GM23338 (cell line): ENCODE measurements around the gene PBX3. TPM values are rescaled to one million over a fixed set of nuclear protein-coding genes. Genes with fewer than 3 reads are reported as not detected.

Source experiments
- ATAC-seq: fragments of 200-7000 bp; cut with Tn5 transposase; 3 replicates; pipeline ENCODE4 v1.9.1; 2020
- DNase-seq: peaks from one replicate; pipeline ENCODE4 v3.0.0-alpha.2; 2015; ENCODE audit warnings: low spot score
- H2AFZ ChIP-seq: fragments of 200-600 bp; sonication (generic); 2 replicates; pipeline ENCODE4 v1.8.0; 2016; ENCODE audit warnings: antibody characterized with exemption, mild to moderate bottlenecking, moderate library complexity
- H3F3A ChIP-seq: fragments of 200-600 bp; sonication (generic); replicated peaks from 2 replicates; pipeline ENCODE4 v1.8.0; 2017; ENCODE audit warnings: antibody characterized with exemption, mixed run types, low read depth
- H3K27ac ChIP-seq: fragments of 200-600 bp; sonication (generic); 2 replicates; pipeline ENCODE4 v1.6.1; 2016; ENCODE audit warnings: low read depth
- H3K27me3 ChIP-seq: fragments of 200-600 bp; sonication (generic); 2 replicates; pipeline ENCODE4 v1.8.0; 2016; ENCODE audit warnings: mild to moderate bottlenecking, mixed run types, moderate library complexity; ENCODE audit not compliant: insufficient read depth
- H3K36me3 ChIP-seq: fragments of 200-600 bp; sonication (generic); 2 replicates; pipeline ENCODE4 v1.8.0; 2016; ENCODE audit warnings: mild to moderate bottlenecking; ENCODE audit not compliant: insufficient read depth
- H3K4me1 ChIP-seq: fragments of 200-600 bp; sonication (generic); 2 replicates; pipeline ENCODE4 v1.8.0; 2016; ENCODE audit warnings: mild to moderate bottlenecking, moderate library complexity; ENCODE audit not compliant: insufficient read depth
- H3K4me2 ChIP-seq: fragments of 200-600 bp; sonication (generic); 2 replicates; pipeline ENCODE4 v1.7.1; 2017; ENCODE audit warnings: mixed run types
- H3K4me3 ChIP-seq: fragments of 200-600 bp; sonication (generic); 2 replicates; pipeline ENCODE4 v1.6.1; 2016; ENCODE audit warnings: mixed run types
- H3K79me2 ChIP-seq: fragments of 200-600 bp; sonication (generic); replicated peaks from 2 replicates; pipeline ENCODE4 v1.8.0; 2017; ENCODE audit warnings: mild to moderate bottlenecking; ENCODE audit not compliant: insufficient read depth
- H3K9me2 ChIP-seq: fragments of 200-600 bp; sonication (generic); 2 replicates; pipeline ENCODE4 v1.8.0; 2017; ENCODE audit not compliant: insufficient read depth
- H4K20me1 ChIP-seq: fragments of 200-600 bp; sonication (generic); replicated peaks from 2 replicates; pipeline ENCODE4 v1.8.0; 2017; ENCODE audit warnings: mild to moderate bottlenecking; ENCODE audit not compliant: insufficient read depth
- H3K27ac Mint-ChIP-seq: 2 replicates; pipeline ENCODE4 v1.8.0; 2020; ENCODE audit warnings: inconsistent platforms, mild to moderate bottlenecking, moderate library complexity, mixed read lengths
- H3K27me3 Mint-ChIP-seq: 3 replicates; pipeline ENCODE4 v1.8.0; 2022; ENCODE audit warnings: low read depth, mild to moderate bottlenecking, moderate library complexity, mixed read lengths, inconsistent platforms; ENCODE audit not compliant: insufficient read depth, poor library complexity
- H3K36me3 Mint-ChIP-seq: 3 replicates; pipeline ENCODE4 v1.8.0; 2021; ENCODE audit warnings: low read depth, mild to moderate bottlenecking, inconsistent platforms, moderate library complexity, mixed read lengths
- H3K4me1 Mint-ChIP-seq: 3 replicates; pipeline ENCODE4 v1.8.0; 2020; ENCODE audit warnings: mild to moderate bottlenecking, inconsistent platforms, mixed read lengths
- H3K4me3 Mint-ChIP-seq: 3 replicates; pipeline ENCODE4 v1.8.0; 2021; ENCODE audit warnings: moderate library complexity, mild to moderate bottlenecking, inconsistent platforms, mixed read lengths
- H3K9me3 Mint-ChIP-seq: 3 replicates; pipeline ENCODE4 v1.8.0; 2020; ENCODE audit warnings: moderate library complexity, mild to moderate bottlenecking, inconsistent platforms, mixed read lengths
- CREB1 ChIP-seq: fragments of 250-450 bp; sonication (Bioruptor Pico); IDR thresholded peaks from 2 replicates; pipeline ENCODE4 v1.5.0; 2020; ENCODE audit warnings: low read depth, mild to moderate bottlenecking, moderate library complexity
- ETS1 ChIP-seq: IDR thresholded peaks from 2 replicates; pipeline ENCODE4 v1.6.1; 2016; ENCODE audit warnings: antibody characterized with exemption
- EZH2 ChIP-seq: fragments of 200-600 bp; sonication (generic); IDR thresholded peaks from one replicate; pipeline ENCODE4 v1.8.0; 2017; ENCODE audit warnings: antibody characterized with exemption, mild to moderate bottlenecking, low read depth; ENCODE audit not compliant: unreplicated experiment
- NANOG ChIP-seq: IDR thresholded peaks from 2 replicates; pipeline ENCODE4 v1.6.1; 2016; ENCODE audit warnings: antibody characterized with exemption, borderline replicate concordance
- POLR2AphosphoS5 ChIP-seq: IDR thresholded peaks from 2 replicates; pipeline ENCODE4 v1.6.1; 2016; ENCODE audit warnings: antibody characterized with exemption, low read depth
- STAT1 ChIP-seq: IDR thresholded peaks from one replicate; pipeline ENCODE4 v1.6.1; 2016; ENCODE audit warnings: antibody characterized with exemption; ENCODE audit not compliant: unreplicated experiment
- ZNF114 ChIP-seq: fragments of 250-450 bp; sonication (Bioruptor Pico); IDR thresholded peaks from 2 replicates; pipeline ENCODE4 v1.5.0; 2020; ENCODE audit warnings: mild to moderate bottlenecking, moderate library complexity
- ZNF331 ChIP-seq: fragments of 250-450 bp; sonication (Bioruptor Pico); IDR thresholded peaks from 2 replicates; pipeline ENCODE4 v1.5.0; 2020; ENCODE audit warnings: low read depth, mild to moderate bottlenecking, moderate library complexity
- polyA plus RNA-seq: library from polyadenylated mRNA; unstranded; fragments of >200 nt; fragmentation: Nextera tagmentation; extraction: Ambion mirVana; gene quantifications from 2 replicates; pipeline ENCODE4 v1.2.1, GENCODE V29; 2016
- total RNA-seq: library from RNA; depleted of rRNA; stranded (reverse); fragments of >200 nt; shearing (Covaris generic); gene quantifications from 2 replicates; pipeline ENCODE4 v1.2.3, GENCODE V29; 2014
- TF ChIP-seq, protein P1 (sequence below), 2 experiments: fragments of 200-600 bp in 1 of 2; sonication (generic) in 1 of 2; conservative IDR thresholded peaks; 2 replicates each; pipeline versions ENCODE4 v1.5.1 to v1.6.1; 2016 to 2017; ENCODE audit warnings: antibody characterized with exemption in 2 of 2, low read depth in 2 of 2, mild to moderate bottlenecking in 2 of 2, moderate library complexity in 1 of 2
- TF ChIP-seq, protein P2 (sequence below): IDR thresholded peaks from one replicate; pipeline ENCODE4 v1.6.1; 2018; ENCODE audit warnings: antibody characterized with exemption; ENCODE audit not compliant: unreplicated experiment

PBX3 gene
- total and polyA plus RNA-seq, 2 experiments from 2014 or later = 28.9 to 50.5 TPM

DNA sequence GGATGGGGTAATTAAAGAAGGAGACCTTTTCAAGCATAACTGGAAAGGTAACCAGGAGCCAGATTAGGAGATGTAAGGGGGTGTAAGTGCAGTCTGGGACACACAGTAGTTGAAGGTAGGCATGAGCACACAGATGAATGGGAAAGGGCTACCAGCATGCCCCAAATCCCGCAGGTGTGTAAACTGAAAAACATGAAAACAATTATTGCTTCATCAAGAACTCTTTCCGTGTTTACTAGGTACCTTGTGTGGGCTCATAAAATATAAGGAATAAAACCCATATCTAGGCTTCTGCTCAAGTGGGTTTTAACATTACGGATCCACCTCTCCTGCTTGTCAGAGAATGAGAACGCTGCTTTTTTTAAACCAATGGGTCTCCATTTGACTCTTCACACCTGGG is 41.3 kb upstream of the PBX3 start (continued):
- TF ChIP-seq, protein P1, sequence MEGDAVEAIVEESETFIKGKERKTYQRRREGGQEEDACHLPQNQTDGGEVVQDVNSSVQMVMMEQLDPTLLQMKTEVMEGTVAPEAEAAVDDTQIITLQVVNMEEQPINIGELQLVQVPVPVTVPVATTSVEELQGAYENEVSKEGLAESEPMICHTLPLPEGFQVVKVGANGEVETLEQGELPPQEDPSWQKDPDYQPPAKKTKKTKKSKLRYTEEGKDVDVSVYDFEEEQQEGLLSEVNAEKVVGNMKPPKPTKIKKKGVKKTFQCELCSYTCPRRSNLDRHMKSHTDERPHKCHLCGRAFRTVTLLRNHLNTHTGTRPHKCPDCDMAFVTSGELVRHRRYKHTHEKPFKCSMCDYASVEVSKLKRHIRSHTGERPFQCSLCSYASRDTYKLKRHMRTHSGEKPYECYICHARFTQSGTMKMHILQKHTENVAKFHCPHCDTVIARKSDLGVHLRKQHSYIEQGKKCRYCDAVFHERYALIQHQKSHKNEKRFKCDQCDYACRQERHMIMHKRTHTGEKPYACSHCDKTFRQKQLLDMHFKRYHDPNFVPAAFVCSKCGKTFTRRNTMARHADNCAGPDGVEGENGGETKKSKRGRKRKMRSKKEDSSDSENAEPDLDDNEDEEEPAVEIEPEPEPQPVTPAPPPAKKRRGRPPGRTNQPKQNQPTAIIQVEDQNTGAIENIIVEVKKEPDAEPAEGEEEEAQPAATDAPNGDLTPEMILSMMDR (conservative IDR thresholded peaks at IDR 0.05; ENCODE audit: low read depth in 2 of 2) = no peak
- TF ChIP-seq NANOG = no peak

GRCh38 chr9:125706651-125707471 is 40.3 kb upstream of the PBX3 start, which contains the start of gene MAPKAP1:
Gene MAPKAP1, minus strand, starts transcription at chr9:125707208. Its CDS starts 34,634 bp downstream, at chr9:125672574.
- peak within 1 kb of the TSS; percentile 85 for H3K4me3 ChIP-seq
- H3K9me2 ChIP-seq = no peaks in the 10 kb centered on the region
- Mint-ChIP-seq H3K36me3 (no peaks in the 10 kb centered on the region), H3K9me3 (no peaks in the 10 kb centered on the region; the same call in 2 of the 3 replicates), H3K27ac (peak within 1 kb of the TSS; percentile 78; the same call in 1 of the 2 replicates), H3K4me3 (peak within 1 kb of the TSS; percentile 87), H3K27me3 (peaks cover 2% of the 10 kb centered on the region), H3K4me1 (peaks cover 34% of the 10 kb centered on the region)
- H2AFZ ChIP-seq = peak within 1 kb of the TSS; percentile 96
- H4K20me1 ChIP-seq = no peaks in the 10 kb centered on the region
- ATAC-seq (peak; percentile 99), DNase-seq (peak; percentile 98)
- TF ChIP-seq STAT1 = no peak
- TF ChIP-seq ZNF114 (CRISPR knock-in tag) = no peak
- TF ChIP-seq ETS1 = peak; percentile 72; the same call in 1 of the 2 replicates
- TF ChIP-seq EZH2 = no peak
- TF ChIP-seq ZNF331 = no peak
- peak; percentile 86 for TF ChIP-seq POLR2AphosphoS5
- peaks cover 11% of the 10 kb centered on the region; the same call in 1 of the 2 replicates for H3K4me1 ChIP-seq
- H3K36me3 ChIP-seq = no peaks in the 10 kb centered on the region
- peaks cover 48% of the 10 kb centered on the region for H3K79me2 ChIP-seq
- H3K4me2 ChIP-seq = peak within 1 kb of the TSS; percentile 86
- no peaks in the 10 kb centered on the region; the same call in 1 of the 2 replicates for H3F3A ChIP-seq
- H3K27ac ChIP-seq = peak within 1 kb of the TSS; percentile 82
- no peaks in the 10 kb centered on the region for H3K27me3 ChIP-seq

DNA sequence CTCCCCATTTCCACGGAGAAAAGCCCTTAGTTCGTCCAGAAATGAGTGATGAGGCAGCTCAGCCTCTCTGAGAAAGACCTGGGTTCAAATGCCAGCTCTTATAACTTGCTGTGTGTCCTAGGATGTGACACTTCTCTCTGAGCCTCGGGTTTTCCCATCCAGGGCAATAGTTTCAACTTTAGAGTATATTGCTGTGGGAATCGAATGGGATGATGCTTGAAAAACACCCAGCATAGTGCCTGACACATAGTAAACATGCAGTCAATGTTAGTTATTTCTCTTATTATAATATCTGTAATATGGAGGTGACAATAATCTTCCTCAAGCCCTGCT is 39.7 kb upstream of the PBX3 start:
- ATAC-seq (peak; percentile 6), DNase-seq (no peak)
- Mint-ChIP-seq H3K4me3 (peak overlapping the region; percentile 87), H3K4me1 (peaks cover 33% of the 10 kb centered on the region), H3K27me3 (peaks cover 2% of the 10 kb centered on the region), H3K36me3 (no peaks in the 10 kb centered on the region), H3K9me3 (no peaks in the 10 kb centered on the region; the same call in 2 of the 3 replicates), H3K27ac (peak overlapping the region; percentile 78; the same call in 1 of the 2 replicates)
- peak overlapping the region; percentile 96 for H2AFZ ChIP-seq
- H3F3A ChIP-seq = no peaks in the 10 kb centered on the region; the same call in 1 of the 2 replicates
- H4K20me1 ChIP-seq = no peaks in the 10 kb centered on the region
- H3K36me3 ChIP-seq = no peaks in the 10 kb centered on the region
- H3K79me2 ChIP-seq = peaks cover 42% of the 10 kb centered on the region
- H3K4me1 ChIP-seq = 0 out of 2 replicates have a peak, but pooled peaks cover 10% of the 10 kb centered on the region
- peak overlapping the region; percentile 85; the same call in 1 of the 2 replicates for H3K4me3 ChIP-seq
- H3K4me2 ChIP-seq = peak overlapping the region; percentile 86
- peak overlapping the region; percentile 82; the same call in 1 of the 2 replicates for H3K27ac ChIP-seq
- no peaks in the 10 kb centered on the region for H3K27me3 ChIP-seq
- no peaks in the 10 kb centered on the region for H3K9me2 ChIP-seq
- TF ChIP-seq, protein P1 (conservative IDR thresholded peaks at IDR 0.05; ENCODE audit: low read depth in 2 of 2) = no peak
- no peak for TF ChIP-seq CREB1 (CRISPR knock-in tag)
- TF ChIP-seq POLR2AphosphoS5 = no peak
- TF ChIP-seq, protein P2, sequence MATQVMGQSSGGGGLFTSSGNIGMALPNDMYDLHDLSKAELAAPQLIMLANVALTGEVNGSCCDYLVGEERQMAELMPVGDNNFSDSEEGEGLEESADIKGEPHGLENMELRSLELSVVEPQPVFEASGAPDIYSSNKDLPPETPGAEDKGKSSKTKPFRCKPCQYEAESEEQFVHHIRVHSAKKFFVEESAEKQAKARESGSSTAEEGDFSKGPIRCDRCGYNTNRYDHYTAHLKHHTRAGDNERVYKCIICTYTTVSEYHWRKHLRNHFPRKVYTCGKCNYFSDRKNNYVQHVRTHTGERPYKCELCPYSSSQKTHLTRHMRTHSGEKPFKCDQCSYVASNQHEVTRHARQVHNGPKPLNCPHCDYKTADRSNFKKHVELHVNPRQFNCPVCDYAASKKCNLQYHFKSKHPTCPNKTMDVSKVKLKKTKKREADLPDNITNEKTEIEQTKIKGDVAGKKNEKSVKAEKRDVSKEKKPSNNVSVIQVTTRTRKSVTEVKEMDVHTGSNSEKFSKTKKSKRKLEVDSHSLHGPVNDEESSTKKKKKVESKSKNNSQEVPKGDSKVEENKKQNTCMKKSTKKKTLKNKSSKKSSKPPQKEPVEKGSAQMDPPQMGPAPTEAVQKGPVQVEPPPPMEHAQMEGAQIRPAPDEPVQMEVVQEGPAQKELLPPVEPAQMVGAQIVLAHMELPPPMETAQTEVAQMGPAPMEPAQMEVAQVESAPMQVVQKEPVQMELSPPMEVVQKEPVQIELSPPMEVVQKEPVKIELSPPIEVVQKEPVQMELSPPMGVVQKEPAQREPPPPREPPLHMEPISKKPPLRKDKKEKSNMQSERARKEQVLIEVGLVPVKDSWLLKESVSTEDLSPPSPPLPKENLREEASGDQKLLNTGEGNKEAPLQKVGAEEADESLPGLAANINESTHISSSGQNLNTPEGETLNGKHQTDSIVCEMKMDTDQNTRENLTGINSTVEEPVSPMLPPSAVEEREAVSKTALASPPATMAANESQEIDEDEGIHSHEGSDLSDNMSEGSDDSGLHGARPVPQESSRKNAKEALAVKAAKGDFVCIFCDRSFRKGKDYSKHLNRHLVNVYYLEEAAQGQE = no peak
- no peak for TF ChIP-seq ETS1
- TF ChIP-seq ZNF114 (CRISPR knock-in tag) = no peak
